Natural killer cell (primary cell): ENCODE measurements around the gene TRAPPC2. TPM values are rescaled to one million over a fixed set of nuclear protein-coding genes. Genes with fewer than 3 reads are reported as not detected.
"Not testable (repeated sequence)": the region's sequence is repeated elsewhere in the genome, so short reads cannot be mapped to it uniquely, and the experiment has no call there.

Experiments used
- ATAC-seq, 3 donors: fragments of 150-1000 bp in 2 of 3; fragments of 200-7000 bp in 1 of 3; cut with Tn5 transposase; 1 replicate in 1 of 3; 2 replicates in 2 of 3; pipeline ENCODE4 v1.10.0; 2021; ENCODE audit warnings: mild to moderate bottlenecking in 2 of 3, moderate library complexity in 2 of 3
- DNase-seq, 2 donors: peaks; one replicate each; pipeline versions ENCODE4 v3.0.0 to v3.0.0-alpha.2; 2013 to 2021; ENCODE audit warnings: mixed read lengths in 1 of 2
- H3K27ac ChIP-seq: one replicate; pipeline ENCODE4 v1.5.1; 2013; ENCODE audit warnings: mild to moderate bottlenecking, low read length
- H3K27me3 ChIP-seq: one replicate; pipeline ENCODE4 v1.6.1; 2013; ENCODE audit warnings: low read length; ENCODE audit not compliant: control insufficient read depth, insufficient read depth
- H3K36me3 ChIP-seq: one replicate; pipeline ENCODE4 v1.6.1; 2013; ENCODE audit warnings: low read length; ENCODE audit not compliant: control insufficient read depth, insufficient read depth
- H3K4me1 ChIP-seq: one replicate; pipeline ENCODE4 v1.6.1; 2013; ENCODE audit warnings: low read length; ENCODE audit not compliant: control insufficient read depth, insufficient read depth
- H3K4me3 ChIP-seq: one replicate; pipeline ENCODE4 v1.5.1; 2013; ENCODE audit warnings: low read length
- H3K9me3 ChIP-seq: one replicate; pipeline ENCODE4 v1.6.1; 2013; ENCODE audit warnings: low read length; ENCODE audit not compliant: control insufficient read depth, insufficient read depth
- H3K27ac Mint-ChIP-seq, 2 donors: one replicate each; pipeline ENCODE4 v1.8.0; 2022; ENCODE audit warnings: mild to moderate bottlenecking in 2 of 2, mixed read lengths in 2 of 2, moderate library complexity in 1 of 2
- H3K27me3 Mint-ChIP-seq, 2 donors: one replicate each; pipeline ENCODE4 v1.8.0; 2022; ENCODE audit warnings: low read depth in 2 of 2, mixed read lengths in 2 of 2
- H3K36me3 Mint-ChIP-seq: one replicate; pipeline ENCODE4 v1.8.0; 2022; ENCODE audit warnings: mixed read lengths
- H3K4me1 Mint-ChIP-seq, 2 donors: one replicate each; pipeline ENCODE4 v1.8.0; 2022; ENCODE audit warnings: mixed read lengths in 2 of 2
- H3K4me3 Mint-ChIP-seq: one replicate; pipeline ENCODE4 v1.8.0; 2022; ENCODE audit warnings: mild to moderate bottlenecking, moderate library complexity, mixed read lengths
- H3K9me3 Mint-ChIP-seq, 2 donors: one replicate each; pipeline ENCODE4 v1.8.0; 2022; ENCODE audit warnings: mixed read lengths in 2 of 2
- CTCF ChIP-seq: fragments of 200-600 bp; IDR thresholded peaks from one replicate; pipeline ENCODE4 v1.8.0; 2022; ENCODE audit warnings: antibody characterized with exemption
- WGBS: methylation state at CpG from one replicate; pipeline ENCODE4 v1.1.7; 2013; ENCODE audit warnings: missing lambda C conversion rate; ENCODE audit not compliant: insufficient coverage; 5-methylcytosine and 5-hydroxymethylcytosine counted together
- intact Hi-C: fragments of 100-400 bp; cut with micrococcal nuclease; formaldehyde crosslinking; loops from one replicate; pipeline ENCODE4 v1.14.2; 2022
- total RNA-seq, 4 donors: library from RNA; stranded (reverse); fragments of 120-200 nt in 1 of 4; gene quantifications; one replicate each; pipeline versions ENCODE4 v1.2.3 to v1.2.4, GENCODE V29; 2013 to 2022

Gene TRAPPC2
- total RNA-seq, 3 donors from 2014 or later (not counting 1 experiment from before 2014, with no cell fraction given): 24.2 to 63.3 (median 42.4) TPM

DNA sequence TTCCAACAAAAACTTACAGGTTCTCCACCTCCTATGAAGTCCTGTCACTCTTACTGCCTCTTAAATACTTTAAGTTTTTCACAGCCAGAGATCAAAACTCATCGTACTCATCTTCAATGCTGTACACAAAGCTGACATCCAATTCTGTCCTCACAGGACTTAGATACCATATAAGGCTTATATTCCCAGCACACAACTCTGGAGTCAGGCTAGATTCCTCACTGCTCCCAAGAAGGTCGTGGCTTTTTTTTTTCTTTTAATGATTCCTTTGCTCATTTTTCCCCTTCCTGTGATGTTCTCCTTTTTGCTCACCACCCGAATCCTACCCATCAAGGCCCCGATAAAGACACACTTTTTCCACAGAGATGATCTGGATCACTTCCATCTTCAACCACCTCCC is 914 bp downstream of the TRAPPC2 start:
- H3K9me3 Mint-ChIP-seq: no peaks in the 10 kb centered on the region
- H3K4me3 ChIP-seq: peak overlapping the region; percentile 96
- peak overlapping the region; percentile 86 for H3K27ac ChIP-seq
- intact Hi-C loops: no loop called here
- H3K27ac Mint-ChIP-seq: peak overlapping the region; percentile 87 to 98
- H3K27me3 ChIP-seq: no peaks in the 10 kb centered on the region
- ATAC-seq: no peak
- no peaks in the 10 kb centered on the region for H3K9me3 ChIP-seq
- H3K4me1 ChIP-seq: peaks cover 14% of the 10 kb centered on the region
- no peak for DNase-seq
- peak overlapping the region; percentile 99 for H3K4me3 Mint-ChIP-seq
- peaks cover 5% of the 10 kb centered on the region for H3K36me3 Mint-ChIP-seq
- no peaks in the 10 kb centered on the region for H3K27me3 Mint-ChIP-seq
- 14% methylated on average over 4 of the region's 4 CpGs for whole genome bisulfite sequencing
- H3K36me3 ChIP-seq: no peaks in the 10 kb centered on the region
- H3K4me1 Mint-ChIP-seq: peaks cover 41 to 64% of the 10 kb centered on the region in 2 donors
- TF ChIP-seq CTCF: no peak

DNA sequence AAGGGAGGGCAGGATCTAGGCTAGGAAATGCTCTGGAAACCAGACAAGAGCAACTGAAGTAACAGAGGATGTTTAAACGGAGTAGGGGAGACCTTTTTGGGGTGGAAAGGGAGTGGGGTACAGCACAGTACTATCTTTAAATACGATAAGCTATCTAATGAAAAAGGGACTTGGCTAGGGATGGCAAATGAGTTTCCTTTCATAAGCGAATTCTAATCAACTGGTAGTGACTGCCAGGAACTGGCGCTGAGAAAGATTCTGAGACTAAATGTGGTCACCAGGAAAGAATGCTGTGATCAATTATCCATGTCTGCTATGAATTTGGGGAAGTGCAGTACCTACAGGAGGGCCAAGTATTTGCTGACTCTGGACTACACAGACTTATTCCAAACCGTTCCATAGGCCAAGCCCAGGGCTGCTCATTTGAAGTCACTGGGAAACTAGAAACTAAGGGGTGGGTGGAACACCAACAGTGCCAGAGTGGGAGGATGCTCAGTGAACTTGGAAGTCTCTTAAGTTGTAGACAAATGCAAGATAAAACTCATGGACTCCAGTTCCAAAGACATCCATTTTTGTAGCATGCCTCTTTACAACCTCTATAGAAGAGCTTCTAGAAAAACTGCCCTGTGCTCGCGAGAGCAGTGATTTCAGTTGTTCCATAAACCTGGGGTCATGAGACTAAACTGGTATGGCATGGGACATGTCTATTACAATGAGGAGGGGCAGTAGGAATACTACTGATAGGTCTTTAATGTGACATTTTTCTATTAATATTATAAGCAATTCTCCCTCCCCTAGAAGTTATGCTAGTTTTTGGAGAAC is 2.0 kb downstream of the TRAPPC2 start:
- peaks cover 5% of the 10 kb centered on the region for H3K36me3 Mint-ChIP-seq
- H3K4me1 Mint-ChIP-seq: peaks cover 46 to 73% of the 10 kb centered on the region in 2 donors
- H3K27ac ChIP-seq: peak overlapping the region; percentile 86

DNA sequence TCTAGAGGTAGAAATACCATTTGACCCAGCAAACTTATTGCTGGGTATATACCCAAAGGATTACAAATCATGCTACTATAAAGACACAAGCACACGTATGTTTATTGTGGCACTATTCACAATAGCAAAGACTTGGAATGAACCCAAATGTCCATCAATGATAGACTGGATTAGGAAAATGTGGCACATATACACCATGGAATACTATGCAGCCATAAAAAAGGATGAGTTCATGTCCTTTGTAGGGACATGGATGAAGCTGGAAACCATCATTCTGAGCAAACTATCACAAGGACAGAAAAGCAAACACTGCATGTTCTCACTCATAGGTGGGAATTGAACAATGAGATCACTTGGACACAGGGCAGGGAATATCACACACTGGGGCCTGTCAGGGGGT is 3.9 kb downstream of the TRAPPC2 start:
- no CpG with 5 or more reads among the region's 1 CpG for whole genome bisulfite sequencing
- H3K36me3 ChIP-seq, H3K9me3 ChIP-seq, intact Hi-C loops, H3K27me3 ChIP-seq, H3K27me3 Mint-ChIP-seq, DNase-seq, H3K4me3 Mint-ChIP-seq, H3K27ac ChIP-seq, ATAC-seq, H3K4me3 ChIP-seq, H3K36me3 Mint-ChIP-seq, H3K9me3 Mint-ChIP-seq, H3K4me1 ChIP-seq: not testable (repeated sequence)
- H3K27ac Mint-ChIP-seq: peak overlapping the region; percentile 44 to 53
- H3K4me1 Mint-ChIP-seq: peaks cover 65 to 80% of the 10 kb centered on the region in 2 donors

More for the DNA sequence above, 2.0 kb downstream of the TRAPPC2 start:
- no peak for TF ChIP-seq CTCF
- ATAC-seq: no peak
- intact Hi-C loops: no loop called here
- WGBS: 72% methylated on average over 4 of the region's 7 CpGs
- Mint-ChIP-seq H3K9me3 (no peaks in the 10 kb centered on the region), H3K27ac (peak overlapping the region; percentile 87 to 98), H3K4me3 (peak overlapping the region; percentile 49), H3K27me3 (no peaks in the 10 kb centered on the region)
- no peaks in the 10 kb centered on the region for H3K36me3 ChIP-seq
- no peaks in the 10 kb centered on the region for H3K27me3 ChIP-seq
- no peaks in the 10 kb centered on the region for H3K9me3 ChIP-seq
- no peak overlapping the region for H3K4me3 ChIP-seq
- DNase-seq: no peak
- H3K4me1 ChIP-seq: peaks cover 11% of the 10 kb centered on the region

DNA sequence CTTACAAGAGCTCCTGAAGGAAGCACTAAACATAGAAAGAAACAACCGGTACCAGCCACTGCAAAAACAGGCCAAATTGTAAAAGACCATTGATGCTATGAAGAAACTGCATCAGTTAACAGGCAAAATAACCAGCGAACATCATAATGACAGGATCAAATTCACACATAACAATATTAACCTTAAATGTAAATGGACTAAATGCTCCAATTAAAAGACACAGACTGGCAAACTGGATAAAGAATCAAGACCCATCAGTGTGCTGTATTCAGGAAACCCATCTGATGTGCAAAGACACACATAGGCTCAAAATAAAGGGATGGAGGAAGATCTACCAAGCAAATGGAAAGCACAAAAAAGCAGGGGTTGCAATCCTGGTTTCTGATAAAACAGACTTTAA is 7.8 kb downstream of the TRAPPC2 start:
- H3K9me3 Mint-ChIP-seq, H3K27me3 ChIP-seq, H3K4me3 Mint-ChIP-seq, ATAC-seq, H3K9me3 ChIP-seq, H3K36me3 Mint-ChIP-seq, H3K36me3 ChIP-seq, H3K27me3 Mint-ChIP-seq, H3K4me3 ChIP-seq, DNase-seq, intact Hi-C loops, H3K27ac ChIP-seq: not testable (repeated sequence)
- Mint-ChIP-seq H3K27ac (peak overlapping the region; percentile 77 to 90), H3K4me1 (peaks cover 64 to 69% of the 10 kb centered on the region in 2 donors)
- H3K4me1 ChIP-seq: peaks cover 28% of the 10 kb centered on the region
- WGBS: 56% methylated on average over 1 of the region's 2 CpGs

GRCh38 chrX:13724878-13725277 is 9.5 kb downstream of the TRAPPC2 start:
- H3K36me3 ChIP-seq, H3K36me3 Mint-ChIP-seq, H3K9me3 ChIP-seq, H3K9me3 Mint-ChIP-seq, H3K4me3 ChIP-seq, intact Hi-C loops, H3K27me3 ChIP-seq, H3K27me3 Mint-ChIP-seq: not testable (repeated sequence)
- ATAC-seq: peak in 2 of 3 donors; percentile 36 to 58
- Mint-ChIP-seq H3K4me1 (peaks cover 72 to 74% of the 10 kb centered on the region in 2 donors), H3K27ac (peak overlapping the region; percentile 77 to 90), H3K4me3 (peak overlapping the region; percentile 28)
- DNase-seq: peak; percentile 37 to 74
- Histone ChIP-seq H3K4me1 (peaks cover 28% of the 10 kb centered on the region), H3K27ac (peak overlapping the region; percentile 45)
- WGBS: 32% methylated on average over 8 of the region's 9 CpGs
